ENCODE measurements around the gene APBA1.

APBA1 gene

GRCh38 chr9:69671879-69672595 lies at the start of gene APBA1:
TSS of gene APBA1 (minus strand) at chr9:69672371.
- peak; percentile 7 to 12 for DNase-seq (ENCODE audit: low read depth in 2 of 2)

GRCh38 chr9:69719983-69720382 lies 47.8 kb upstream of the APBA1 start:
- no peak for DNase-seq (ENCODE audit: low read depth in 2 of 2)

GRCh38 chr9:69719367-69719766 lies 47.2 kb upstream of the APBA1 start:
- DNase-seq (ENCODE audit: low read depth in 2 of 2) = no peak

GRCh38 chr9:69718218-69718617 lies 46.0 kb upstream of the APBA1 start:
- DNase-seq (ENCODE audit: low read depth in 2 of 2) = no peak

- DNase-seq (ENCODE audit: low read depth in 2 of 2) = no peak
Measured at GRCh38 chr9:69715825-69716224, 43.7 kb upstream of the APBA1 start.

- DNase-seq (ENCODE audit: low read depth in 2 of 2) = no peak
Measured at GRCh38 chr9:69715096-69715495, 42.9 kb upstream of the APBA1 start.

GRCh38 chr9:69697475-69697874 lies 25.3 kb upstream of the APBA1 start:
- DNase-seq (ENCODE audit: low read depth in 2 of 2) = no peak

- no peak for DNase-seq (ENCODE audit: low read depth in 2 of 2)
Measured at GRCh38 chr9:69696802-69697201, 24.6 kb upstream of the APBA1 start.

- DNase-seq (ENCODE audit: low read depth in 2 of 2) = no peak
Measured at GRCh38 chr9:69689991-69690538, 17.9 kb upstream of the APBA1 start.

- no peak for DNase-seq (ENCODE audit: low read depth in 2 of 2)
Measured at GRCh38 chr9:69683927-69684326, 11.8 kb upstream of the APBA1 start.

GRCh38 chr9:69678843-69679538 lies 6.8 kb upstream of the APBA1 start:
- no peak for DNase-seq (ENCODE audit: low read depth in 2 of 2)

- no peak for DNase-seq (ENCODE audit: low read depth in 2 of 2)
Measured at GRCh38 chr9:69677931-69678330, 5.8 kb upstream of the APBA1 start.

GRCh38 chr9:69675563-69675962 lies 3.4 kb upstream of the APBA1 start:
- no peak for DNase-seq (ENCODE audit: low read depth in 2 of 2)

- no peak for DNase-seq (ENCODE audit: low read depth in 2 of 2)
Measured at GRCh38 chr9:69674716-69675438, 2.7 kb upstream of the APBA1 start.

- no peak for DNase-seq (ENCODE audit: low read depth in 2 of 2)
Measured at GRCh38 chr9:69674112-69674685, 2.0 kb upstream of the APBA1 start.

- no peak for DNase-seq (ENCODE audit: low read depth in 2 of 2)
Measured at GRCh38 chr9:69673311-69673640, 1.1 kb upstream of the APBA1 start.

GRCh38 chr9:69672596-69673310 lies 582 bp upstream of the APBA1 start:
- DNase-seq (ENCODE audit: low read depth in 2 of 2) = peak; percentile 64

GRCh38 chr9:69671311-69671878 lies 776 bp downstream of the APBA1 start:
- no peak for DNase-seq (ENCODE audit: low read depth in 2 of 2)

GRCh38 chr9:69667306-69667705 lies 4.9 kb downstream of the APBA1 start:
- DNase-seq (ENCODE audit: low read depth in 2 of 2) = no peak

- no peak for DNase-seq (ENCODE audit: low read depth in 2 of 2)
Measured at GRCh38 chr9:69660304-69660703, 11.9 kb downstream of the APBA1 start.

GRCh38 chr9:69658987-69659675 lies 13.0 kb downstream of the APBA1 start:
- no peak for DNase-seq (ENCODE audit: low read depth in 2 of 2)

Measured in stimulated activated CD8-positive, alpha-beta memory T cell treated with anti-CD3 and anti-CD28 coated beads, Interleukin-2, amount 100 ng/mL, for 48 hours (primary cell).